HG02571 (cell line): ENCODE data around the gene GRK5.
"Not testable (repeated sequence)": the region's sequence is repeated elsewhere in the genome, so short reads cannot be mapped to it uniquely, and the experiment has no call there.

Experiments
- ATAC-seq: cut with Tn5 transposase; IDR thresholded peaks from one replicate; pipeline ENCODE4 v1.9.1; 2021; ENCODE audit warnings: mild to moderate bottlenecking, moderate library complexity; ENCODE audit not compliant: unreplicated experiment

GRK5 gene

GRCh38 chr10:119449760-119450461 lies 242.5 kb downstream of the GRK5 start:
- ATAC-seq: no peak

GRCh38 chr10:119450606-119451299 lies 243.4 kb downstream of the GRK5 start:
- ATAC-seq: no peak

GRCh38 chr10:119451300-119451896 lies 244.0 kb downstream of the GRK5 start:
- no peak for ATAC-seq

- ATAC-seq: no peak
These were observed 245.0 kb downstream of the GRK5 start for GRCh38 chr10:119452396-119452795.

GRCh38 chr10:119453313-119453712 lies 245.9 kb downstream of the GRK5 start:
- no peak for ATAC-seq

GRCh38 chr10:119454316-119454715 lies 246.9 kb downstream of the GRK5 start:
- no peak for ATAC-seq

GRCh38 chr10:119454990-119455389 lies 247.6 kb downstream of the GRK5 start:
- no peak for ATAC-seq

- ATAC-seq: peak; percentile 42
These were observed 248.5 kb downstream of the GRK5 start for GRCh38 chr10:119455609-119456434.

GRCh38 chr10:119456435-119456810 lies 249.1 kb downstream of the GRK5 start:
- ATAC-seq: no peak

- no peak for ATAC-seq
These were observed 250.8 kb downstream of the GRK5 start for GRCh38 chr10:119457966-119458766.

- ATAC-seq: no peak
These were observed 252.4 kb downstream of the GRK5 start for GRCh38 chr10:119459681-119460340.

GRCh38 chr10:119460369-119461195 lies 253.2 kb downstream of the GRK5 start:
- no peak for ATAC-seq

GRCh38 chr10:119461380-119461779 lies 254.0 kb downstream of the GRK5 start:
- ATAC-seq: no peak

- ATAC-seq: peak; percentile 57
These were observed 254.6 kb downstream of the GRK5 start for GRCh38 chr10:119461923-119462322.

- no peak for ATAC-seq
These were observed 255.4 kb downstream of the GRK5 start for GRCh38 chr10:119462773-119463172.

- not testable (repeated sequence) for ATAC-seq
These were observed 255.8 kb downstream of the GRK5 start for GRCh38 chr10:119463195-119463594.

GRCh38 chr10:119465085-119465484 lies 257.7 kb downstream of the GRK5 start:
- no peak for ATAC-seq

GRCh38 chr10:119466076-119466475 lies 258.7 kb downstream of the GRK5 start:
- no peak for ATAC-seq

- no peak for ATAC-seq
These were observed 259.3 kb downstream of the GRK5 start for GRCh38 chr10:119466655-119467054.
